ENCODE results near the gene LRRN1.

The LRRN1 gene

DNA sequence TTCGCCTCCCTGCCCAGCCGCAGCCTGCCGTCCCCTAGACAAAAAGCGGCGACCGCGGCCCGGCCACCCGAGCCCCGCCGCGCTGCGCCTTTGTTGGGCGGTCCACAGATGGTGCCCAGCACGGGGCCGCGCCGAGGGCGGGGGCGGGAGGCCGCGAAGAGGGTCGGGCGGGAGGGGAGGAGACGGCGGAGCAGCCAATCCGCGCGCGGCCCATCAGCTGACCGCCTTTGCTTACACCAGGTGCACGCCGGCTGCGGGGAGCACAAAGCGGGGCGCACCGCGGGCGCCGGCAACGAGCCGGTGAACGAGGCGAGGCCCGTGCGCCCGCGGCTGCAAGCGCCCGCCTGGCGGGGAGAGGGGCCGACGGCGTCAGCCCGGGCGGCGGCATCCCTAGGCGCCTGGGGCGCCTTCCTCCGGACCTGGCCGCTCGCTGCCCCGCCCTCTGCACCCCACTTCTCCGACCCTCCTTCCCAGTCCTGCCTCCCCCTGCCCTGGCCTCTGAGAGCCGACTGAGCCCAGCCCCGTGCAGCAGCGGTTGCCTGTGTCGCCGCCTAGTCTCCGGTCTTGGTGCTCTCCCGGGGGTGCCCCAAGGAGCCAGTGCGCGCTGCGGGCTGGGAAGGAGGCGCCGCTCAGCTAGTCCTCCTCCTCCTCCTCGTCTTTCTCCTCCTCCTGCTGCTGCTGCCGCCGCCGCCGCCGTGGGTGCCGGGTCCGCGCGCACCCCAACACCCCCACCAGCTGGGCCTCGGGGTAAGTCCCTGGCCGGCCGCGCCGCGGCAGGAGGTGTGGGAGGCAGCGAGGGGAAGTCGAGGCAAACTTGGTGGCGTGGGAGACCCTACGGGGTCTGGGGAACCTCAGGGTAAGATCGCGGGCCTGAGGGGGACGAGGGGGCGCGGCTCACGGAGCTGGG is at the start of gene LRRN1:
Gene LRRN1 (plus strand): TSS at position 259 of the 907 bp plus-strand sequence. CDS start 45,211 bp downstream, outside the sequence.
- no peak within 1 kb of the TSS for H3K27ac ChIP-seq (ENCODE audit: low read depth, low read length)
- H3K79me2 ChIP-seq (ENCODE audit: control insufficient read depth, insufficient read depth, low read length, unreplicated experiment): no peaks in the 10 kb centered on the region
- H3K27me3 ChIP-seq (ENCODE audit: insufficient read depth, low read length): peaks cover 47% of the 10 kb centered on the region
- no peaks in the 10 kb centered on the region for H3K36me3 ChIP-seq (ENCODE audit: insufficient read depth, low read length)
- H3K4me3 ChIP-seq (ENCODE audit: low read depth, low read length): no peak within 1 kb of the TSS
- H2AFZ ChIP-seq (ENCODE audit: low read length, unreplicated experiment): no peak within 1 kb of the TSS
- H3K4me1 ChIP-seq (ENCODE audit: control insufficient read depth, insufficient read depth, low read length, unreplicated experiment): no peaks in the 10 kb centered on the region

DNA sequence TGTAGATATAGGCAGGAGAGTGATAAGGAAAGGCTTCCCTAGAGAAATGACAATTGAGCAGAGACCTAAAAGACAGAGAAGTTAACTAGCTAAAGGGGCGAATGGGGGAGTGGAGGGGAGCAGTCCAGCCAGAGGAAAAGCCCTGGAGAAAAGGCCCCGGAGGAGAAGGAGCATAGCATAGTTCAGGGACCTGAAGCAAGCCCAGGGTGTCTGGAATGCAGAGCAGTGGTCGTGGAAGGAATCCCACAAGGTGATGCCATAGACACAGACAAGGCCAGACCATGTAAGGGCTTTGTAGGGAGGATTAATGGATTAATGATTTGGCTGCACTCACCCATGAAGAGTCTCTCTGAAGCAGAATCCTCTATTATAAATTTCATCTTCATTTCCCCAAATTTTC is 45.8 kb upstream of the LRRN1 start:
- no peaks in the 10 kb centered on the region for H3K27me3 ChIP-seq (ENCODE audit: insufficient read depth, low read length)
- H3K27ac ChIP-seq (ENCODE audit: low read depth, low read length): no peak overlapping the region
- no peak overlapping the region for H2AFZ ChIP-seq (ENCODE audit: low read length, unreplicated experiment)
- no peaks in the 10 kb centered on the region for H3K79me2 ChIP-seq (ENCODE audit: control insufficient read depth, insufficient read depth, low read length, unreplicated experiment)
- no peak overlapping the region for H3K4me3 ChIP-seq (ENCODE audit: low read depth, low read length)
- H3K4me1 ChIP-seq (ENCODE audit: control insufficient read depth, insufficient read depth, low read length, unreplicated experiment): no peaks in the 10 kb centered on the region
- H3K36me3 ChIP-seq (ENCODE audit: insufficient read depth, low read length): no peaks in the 10 kb centered on the region

DNA sequence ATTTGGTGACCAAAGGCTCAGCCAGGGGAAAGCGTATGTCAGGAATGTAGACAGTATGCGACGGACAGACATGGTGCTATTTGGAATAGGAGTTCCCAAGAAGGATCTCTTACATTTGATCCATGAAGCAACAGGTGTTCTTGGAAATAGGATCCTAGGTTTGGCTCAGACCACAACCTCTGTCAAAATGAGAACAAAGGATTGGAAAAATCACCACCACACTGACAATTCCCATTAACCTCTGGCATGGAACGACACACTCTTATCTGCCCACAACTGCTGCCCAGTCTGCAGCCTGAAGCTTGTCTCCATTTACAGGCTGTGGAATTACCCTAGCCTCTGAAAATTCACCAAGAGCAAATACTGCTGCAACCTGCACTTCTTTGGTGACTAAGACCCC is 33.6 kb upstream of the LRRN1 start:
- Histone ChIP-seq H3K4me1 (ENCODE audit: control insufficient read depth, insufficient read depth, low read length, unreplicated experiment) (no peaks in the 10 kb centered on the region), H3K4me3 (ENCODE audit: low read depth, low read length) (no peak overlapping the region), H3K79me2 (ENCODE audit: control insufficient read depth, insufficient read depth, low read length, unreplicated experiment) (no peaks in the 10 kb centered on the region), H3K27ac (ENCODE audit: low read depth, low read length) (no peak overlapping the region), H3K27me3 (ENCODE audit: insufficient read depth, low read length) (no peaks in the 10 kb centered on the region), H2AFZ (ENCODE audit: low read length, unreplicated experiment) (no peak overlapping the region), H3K36me3 (ENCODE audit: insufficient read depth, low read length) (no peaks in the 10 kb centered on the region)

DNA sequence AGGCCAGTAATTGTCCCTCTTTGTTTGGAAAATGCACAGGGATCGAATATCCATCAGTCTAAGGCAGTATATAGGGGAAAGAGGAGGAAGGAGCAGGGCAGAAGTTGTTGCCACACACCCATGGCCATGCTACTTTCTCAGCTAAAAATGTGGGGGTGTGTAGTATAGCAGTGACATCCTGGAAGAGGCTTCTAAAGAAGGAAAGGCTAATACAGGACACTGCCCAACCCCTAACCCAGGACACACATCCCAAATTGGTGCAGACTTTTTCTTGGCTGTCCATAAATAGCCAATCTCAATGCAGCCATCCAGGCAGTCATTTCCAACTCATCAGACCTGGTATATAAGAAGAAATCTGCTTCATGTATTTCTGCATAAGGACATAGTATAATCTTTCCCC is 33.1 kb upstream of the LRRN1 start:
- Histone ChIP-seq H2AFZ (ENCODE audit: low read length, unreplicated experiment) (no peak overlapping the region), H3K4me1 (ENCODE audit: control insufficient read depth, insufficient read depth, low read length, unreplicated experiment) (no peaks in the 10 kb centered on the region), H3K79me2 (ENCODE audit: control insufficient read depth, insufficient read depth, low read length, unreplicated experiment) (no peaks in the 10 kb centered on the region), H3K4me3 (ENCODE audit: low read depth, low read length) (no peak overlapping the region), H3K27ac (ENCODE audit: low read depth, low read length) (no peak overlapping the region), H3K36me3 (ENCODE audit: insufficient read depth, low read length) (no peaks in the 10 kb centered on the region), H3K27me3 (ENCODE audit: insufficient read depth, low read length) (no peaks in the 10 kb centered on the region)

DNA sequence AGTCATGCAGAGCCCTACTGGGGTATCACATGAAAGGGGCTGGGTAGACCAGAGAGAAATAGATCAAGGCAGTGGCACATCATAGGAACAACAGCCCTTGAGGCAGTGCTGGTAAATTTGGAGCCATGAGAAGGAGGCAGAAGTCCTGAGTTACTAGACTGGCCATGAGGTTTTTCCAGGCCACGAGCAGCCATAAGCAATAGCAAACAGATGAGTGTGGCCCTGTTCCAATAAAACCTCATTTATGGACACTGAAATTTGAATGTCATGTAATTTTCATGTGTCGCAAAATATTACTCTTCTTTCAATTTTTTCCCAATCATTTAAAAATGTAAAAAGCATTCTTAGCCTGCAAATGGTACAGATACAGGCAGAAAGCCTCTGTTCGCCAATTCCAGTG is 28.1 kb upstream of the LRRN1 start:
- H2AFZ ChIP-seq (ENCODE audit: low read length, unreplicated experiment): no peak overlapping the region
- no peak overlapping the region for H3K4me3 ChIP-seq (ENCODE audit: low read depth, low read length)
- no peaks in the 10 kb centered on the region for H3K36me3 ChIP-seq (ENCODE audit: insufficient read depth, low read length)
- H3K4me1 ChIP-seq (ENCODE audit: control insufficient read depth, insufficient read depth, low read length, unreplicated experiment): no peaks in the 10 kb centered on the region
- no peak overlapping the region for H3K27ac ChIP-seq (ENCODE audit: low read depth, low read length)
- H3K27me3 ChIP-seq (ENCODE audit: insufficient read depth, low read length): no peaks in the 10 kb centered on the region
- H3K79me2 ChIP-seq (ENCODE audit: control insufficient read depth, insufficient read depth, low read length, unreplicated experiment): no peaks in the 10 kb centered on the region

DNA sequence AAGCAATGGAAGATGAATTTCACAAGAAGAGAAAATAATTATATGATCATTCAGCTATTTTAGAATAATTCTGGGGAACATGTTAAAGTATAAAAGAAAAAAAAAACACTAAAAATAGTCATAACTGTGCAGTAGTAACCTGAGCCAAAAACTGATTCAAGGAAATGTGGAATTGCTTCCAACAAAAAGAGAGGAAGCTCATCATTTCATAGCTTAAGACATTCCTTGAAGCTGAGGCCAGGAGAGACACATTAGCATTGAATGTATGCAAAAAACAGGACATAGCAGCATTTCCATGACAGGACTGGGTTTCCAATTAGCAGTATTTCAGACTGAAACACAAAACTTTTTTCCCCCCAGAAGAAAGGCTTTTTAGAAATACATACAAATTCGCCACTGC is 27.7 kb upstream of the LRRN1 start:
- Histone ChIP-seq H3K4me1 (ENCODE audit: control insufficient read depth, insufficient read depth, low read length, unreplicated experiment) (no peaks in the 10 kb centered on the region), H3K27ac (ENCODE audit: low read depth, low read length) (no peak overlapping the region), H3K4me3 (ENCODE audit: low read depth, low read length) (no peak overlapping the region), H3K27me3 (ENCODE audit: insufficient read depth, low read length) (no peaks in the 10 kb centered on the region), H3K36me3 (ENCODE audit: insufficient read depth, low read length) (no peaks in the 10 kb centered on the region), H3K79me2 (ENCODE audit: control insufficient read depth, insufficient read depth, low read length, unreplicated experiment) (no peaks in the 10 kb centered on the region), H2AFZ (ENCODE audit: low read length, unreplicated experiment) (no peak overlapping the region)

DNA sequence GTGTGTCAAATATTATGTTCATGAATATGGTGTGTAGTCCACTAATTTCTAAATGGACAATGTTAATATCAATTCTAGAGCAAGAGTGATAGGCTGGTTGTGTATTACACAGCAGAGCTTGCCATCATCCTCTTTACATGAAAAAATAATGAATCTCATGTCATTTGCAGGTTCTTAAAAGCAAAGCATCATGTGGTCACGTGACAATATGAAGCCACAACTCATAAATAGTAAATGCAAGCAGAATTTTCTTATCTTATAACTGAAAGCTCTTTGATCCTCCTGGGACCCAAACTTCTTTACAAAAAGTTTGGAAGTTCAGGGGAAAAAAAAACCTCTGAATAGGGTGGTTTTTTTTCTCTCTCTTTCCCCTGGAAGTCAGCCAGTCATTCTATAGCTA is 26.9 kb upstream of the LRRN1 start:
- no peaks in the 10 kb centered on the region for H3K4me1 ChIP-seq (ENCODE audit: control insufficient read depth, insufficient read depth, low read length, unreplicated experiment)
- H3K79me2 ChIP-seq (ENCODE audit: control insufficient read depth, insufficient read depth, low read length, unreplicated experiment): no peaks in the 10 kb centered on the region
- H3K36me3 ChIP-seq (ENCODE audit: insufficient read depth, low read length): no peaks in the 10 kb centered on the region
- no peak overlapping the region for H3K4me3 ChIP-seq (ENCODE audit: low read depth, low read length)
- H3K27ac ChIP-seq (ENCODE audit: low read depth, low read length): no peak overlapping the region
- no peak overlapping the region for H2AFZ ChIP-seq (ENCODE audit: low read length, unreplicated experiment)
- H3K27me3 ChIP-seq (ENCODE audit: insufficient read depth, low read length): no peaks in the 10 kb centered on the region

DNA sequence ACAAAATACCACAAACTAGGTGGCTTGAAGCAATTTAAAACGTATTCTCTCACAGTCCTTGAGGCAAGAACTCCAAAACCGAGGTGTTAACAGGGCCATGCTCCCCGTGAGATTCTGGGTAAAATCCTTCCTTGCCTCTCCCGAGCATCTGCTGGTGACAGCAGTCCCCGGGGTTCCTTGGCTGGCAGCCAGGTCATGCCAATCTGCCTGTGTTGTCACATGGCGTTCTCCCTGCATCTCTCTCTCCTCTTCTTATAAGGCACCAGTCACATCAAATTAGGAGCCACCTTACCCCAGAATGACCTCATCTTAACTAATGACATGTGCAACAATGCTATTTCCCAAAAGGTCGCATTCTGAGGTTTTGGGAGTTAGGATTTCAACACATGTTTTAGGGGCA is 26.3 kb upstream of the LRRN1 start:
- Histone ChIP-seq H3K79me2 (ENCODE audit: control insufficient read depth, insufficient read depth, low read length, unreplicated experiment) (no peaks in the 10 kb centered on the region), H3K27ac (ENCODE audit: low read depth, low read length) (no peak overlapping the region), H2AFZ (ENCODE audit: low read length, unreplicated experiment) (no peak overlapping the region)

DNA sequence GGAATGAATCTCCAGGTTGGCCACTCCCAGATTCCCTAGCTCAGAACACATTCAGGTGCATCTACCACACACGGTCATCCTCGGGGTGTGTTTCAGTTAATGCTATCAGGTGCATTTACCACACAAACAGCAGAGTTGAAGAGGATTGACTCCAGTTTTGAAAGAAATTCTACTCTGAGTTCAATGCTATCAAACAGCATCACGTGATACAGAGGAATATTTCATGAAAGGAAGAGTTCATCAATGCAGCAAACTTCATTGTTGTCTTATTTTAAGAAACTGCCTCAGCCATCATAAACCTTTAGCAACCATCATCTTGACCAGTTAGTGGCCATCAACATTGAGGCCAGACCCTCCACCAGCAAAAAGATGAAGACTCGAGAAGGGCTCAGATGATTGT is 22.6 kb upstream of the LRRN1 start:
- Histone ChIP-seq H3K36me3 (ENCODE audit: insufficient read depth, low read length) (no peaks in the 10 kb centered on the region), H3K4me3 (ENCODE audit: low read depth, low read length) (no peak overlapping the region), H3K27me3 (ENCODE audit: insufficient read depth, low read length) (no peaks in the 10 kb centered on the region), H3K4me1 (ENCODE audit: control insufficient read depth, insufficient read depth, low read length, unreplicated experiment) (no peaks in the 10 kb centered on the region), H3K27ac (ENCODE audit: low read depth, low read length) (no peak overlapping the region), H3K79me2 (ENCODE audit: control insufficient read depth, insufficient read depth, low read length, unreplicated experiment) (no peaks in the 10 kb centered on the region), H2AFZ (ENCODE audit: low read length, unreplicated experiment) (no peak overlapping the region)

More for the DNA sequence above, 26.3 kb upstream of the LRRN1 start:
- no peaks in the 10 kb centered on the region for H3K36me3 ChIP-seq (ENCODE audit: insufficient read depth, low read length)
- no peak overlapping the region for H3K4me3 ChIP-seq (ENCODE audit: low read depth, low read length)
- H3K27me3 ChIP-seq (ENCODE audit: insufficient read depth, low read length): no peaks in the 10 kb centered on the region
- H3K4me1 ChIP-seq (ENCODE audit: control insufficient read depth, insufficient read depth, low read length, unreplicated experiment): no peaks in the 10 kb centered on the region

DNA sequence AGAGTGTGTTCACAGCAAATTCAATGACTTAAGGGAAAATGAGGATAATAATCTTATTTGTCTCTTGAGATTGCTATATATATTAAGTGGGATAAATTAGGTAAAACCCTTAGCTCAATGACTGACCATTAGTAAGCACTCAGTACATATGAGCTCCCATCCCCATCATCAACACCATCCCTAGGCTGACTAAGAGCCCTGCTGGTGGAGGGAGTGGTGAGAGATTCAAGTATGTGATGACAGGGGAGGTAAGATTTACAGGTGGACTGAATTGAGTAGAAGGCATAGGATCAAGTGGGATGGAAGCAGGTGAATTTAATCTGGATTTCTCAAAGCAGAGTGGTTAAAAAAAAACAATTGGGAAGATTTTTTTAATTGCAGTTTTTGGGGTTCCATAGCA is 21.0 kb upstream of the LRRN1 start:
- Histone ChIP-seq H3K36me3 (ENCODE audit: insufficient read depth, low read length) (no peaks in the 10 kb centered on the region), H3K27ac (ENCODE audit: low read depth, low read length) (no peak overlapping the region), H3K79me2 (ENCODE audit: control insufficient read depth, insufficient read depth, low read length, unreplicated experiment) (no peaks in the 10 kb centered on the region), H2AFZ (ENCODE audit: low read length, unreplicated experiment) (no peak overlapping the region), H3K4me3 (ENCODE audit: low read depth, low read length) (no peak overlapping the region), H3K27me3 (ENCODE audit: insufficient read depth, low read length) (no peaks in the 10 kb centered on the region), H3K4me1 (ENCODE audit: control insufficient read depth, insufficient read depth, low read length, unreplicated experiment) (no peaks in the 10 kb centered on the region)

DNA sequence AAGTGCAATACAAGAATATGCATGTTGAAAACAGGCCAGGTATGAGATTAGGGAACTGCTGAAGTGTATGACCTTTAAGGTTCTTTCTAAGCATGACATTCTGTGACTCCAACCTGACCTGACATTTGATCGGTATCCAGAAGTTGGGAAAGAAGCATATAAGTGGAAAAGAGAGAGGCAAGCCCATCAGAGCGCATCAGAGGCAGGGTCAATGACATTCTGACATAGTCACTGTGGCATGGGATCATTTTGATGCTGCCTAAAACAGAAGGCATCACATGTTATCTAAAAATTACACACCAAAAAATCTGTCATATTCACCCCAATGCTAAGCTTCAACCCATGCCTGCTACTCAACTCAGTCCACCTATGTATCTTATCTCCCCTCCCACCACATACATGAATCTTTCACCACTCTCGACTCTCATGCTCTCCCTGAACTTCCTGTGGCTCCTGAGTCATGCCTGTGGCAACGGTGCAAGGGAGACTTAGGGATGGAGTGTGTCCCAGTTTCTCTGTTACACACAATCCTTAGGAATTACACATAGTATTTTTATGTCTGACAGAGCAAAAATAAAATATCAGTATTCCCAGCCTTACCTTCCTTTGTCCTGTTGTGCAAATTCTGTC is 20.5 kb upstream of the LRRN1 start:
- H3K36me3 ChIP-seq (ENCODE audit: insufficient read depth, low read length): no peaks in the 10 kb centered on the region
- H3K27me3 ChIP-seq (ENCODE audit: insufficient read depth, low read length): no peaks in the 10 kb centered on the region
- H3K4me3 ChIP-seq (ENCODE audit: low read depth, low read length): no peak overlapping the region
- no peaks in the 10 kb centered on the region for H3K79me2 ChIP-seq (ENCODE audit: control insufficient read depth, insufficient read depth, low read length, unreplicated experiment)
- H2AFZ ChIP-seq (ENCODE audit: low read length, unreplicated experiment): no peak overlapping the region
- H3K4me1 ChIP-seq (ENCODE audit: control insufficient read depth, insufficient read depth, low read length, unreplicated experiment): no peaks in the 10 kb centered on the region
- H3K27ac ChIP-seq (ENCODE audit: low read depth, low read length): no peak overlapping the region
